GM12891 (cell line): ENCODE measurements around the gene TUT1.

ENCODE experiments used
- DNase-seq: peaks from one replicate; pipeline ENCODE4 v3.0.0; 2011; ENCODE audit warnings: low spot score; ENCODE audit not compliant: insufficient read length
- FAIRE-seq: peaks from 2 replicates; lab custom pipeline; 2011; peaks lifted over from hg19 to GRCh38; lab: Jason Lieb, UNC
- PAX5 ChIP-seq: IDR thresholded peaks from 2 replicates; pipeline ENCODE4 v1.6.1; 2011; ENCODE audit warnings: low read length, moderate library complexity, mild to moderate bottlenecking; ENCODE audit not compliant: insufficient read depth, severe bottlenecking
- POLR2A ChIP-seq: IDR thresholded peaks from 2 replicates; pipeline ENCODE4 v1.6.1; 2011; ENCODE audit warnings: low read depth, low read length, control low read depth
- POLR2AphosphoS5 ChIP-seq: IDR thresholded peaks from 2 replicates; pipeline ENCODE4 v1.6.1; 2011; ENCODE audit warnings: low read depth, low read length, control low read depth
- POU2F2 ChIP-seq: IDR thresholded peaks from 2 replicates; pipeline ENCODE4 v1.6.1; 2011; ENCODE audit warnings: low read depth, mild to moderate bottlenecking, control low read depth, low read length, moderate library complexity
- SPI1 ChIP-seq: IDR thresholded peaks from 2 replicates; pipeline ENCODE4 v1.6.1; 2011; ENCODE audit warnings: low read depth, low read length, control low read depth
- TAF1 ChIP-seq: IDR thresholded peaks from 2 replicates; pipeline ENCODE4 v1.6.1; 2011; ENCODE audit warnings: low read depth, low read length, control low read depth

TUT1 gene

GRCh38 chr11:62546929-62547625 lies 44.2 kb downstream of the TUT1 start:
- DNase-seq: no peak

GRCh38 chr11:62546244-62546928 lies 44.9 kb downstream of the TUT1 start, which contains the start of gene AHNAK:
TSS of gene AHNAK (minus strand) at chr11:62546806. CDS start at chr11:62536098, 10,708 bp downstream.
- FAIRE-seq (no peak), DNase-seq (no peak)
- TF ChIP-seq TAF1: no peak
- TF ChIP-seq PAX5: no peak

More at GRCh38 chr11:62546929-62547625, 44.2 kb downstream of the TUT1 start:
- FAIRE-seq: no peak
- no peak for TF ChIP-seq SPI1
- TF ChIP-seq POLR2A: no peak
- TF ChIP-seq POLR2AphosphoS5: no peak
- no peak for TF ChIP-seq TAF1
- no peak for TF ChIP-seq PAX5
- no peak for TF ChIP-seq POU2F2

GRCh38 chr11:62545437-62546243 lies 45.7 kb downstream of the TUT1 start:
- FAIRE-seq (no peak), DNase-seq (no peak)
- TF ChIP-seq POLR2AphosphoS5: no peak
- no peak for TF ChIP-seq PAX5
- TF ChIP-seq POU2F2: no peak
- TF ChIP-seq TAF1: no peak
- TF ChIP-seq SPI1: no peak
- no peak for TF ChIP-seq POLR2A

GRCh38 chr11:62544581-62545436 lies 46.5 kb downstream of the TUT1 start:
- FAIRE-seq (no peak), DNase-seq (no peak)
- TF ChIP-seq POU2F2 (no peak), POLR2AphosphoS5 (no peak), SPI1 (no peak), TAF1 (no peak), POLR2A (no peak), PAX5 (no peak)

- no peak for DNase-seq
- TF ChIP-seq TAF1 (no peak), POLR2A (no peak), PAX5 (no peak), POLR2AphosphoS5 (no peak), SPI1 (no peak), POU2F2 (no peak)
- FAIRE-seq: no peak
Measured at GRCh38 chr11:62543680-62544444, 47.5 kb downstream of the TUT1 start.

- peak; percentile 65 for DNase-seq
- FAIRE-seq: peak; percentile 83
- TF ChIP-seq SPI1 (no peak), POLR2AphosphoS5 (no peak), TAF1 (no peak), PAX5 (no peak), POU2F2 (no peak), POLR2A (no peak)
Measured at GRCh38 chr11:62542750-62543567, 48.4 kb downstream of the TUT1 start.

- no peak for FAIRE-seq
- TF ChIP-seq TAF1 (no peak), POU2F2 (no peak), POLR2AphosphoS5 (no peak), POLR2A (no peak), PAX5 (no peak), SPI1 (no peak)
- DNase-seq: no peak
Measured at GRCh38 chr11:62542111-62542745, 49.1 kb downstream of the TUT1 start.
